H7 (cell line): Measurements from ENCODE around the gene FIBCD1. TPM values are rescaled to one million over a fixed set of nuclear protein-coding genes. Genes with fewer than 3 reads are reported as not detected.
"Not testable (repeated sequence)": the region's sequence is repeated elsewhere in the genome, so short reads cannot be mapped to it uniquely, and the experiment has no call there.

ENCODE experiments used
- DNase-seq: peaks from one replicate; pipeline ENCODE4 v3.0.0; 2012
- H3K27me3 ChIP-seq: 2 replicates; pipeline ENCODE4 v1.6.0; 2011; ENCODE audit warnings: mild to moderate bottlenecking, low read length; ENCODE audit not compliant: control insufficient read depth, insufficient read depth
- H3K36me3 ChIP-seq: replicated peaks from 2 replicates; pipeline ENCODE4 v1.5.1; 2011; ENCODE audit warnings: low read length; ENCODE audit not compliant: control insufficient read depth, insufficient read depth
- H3K4me3 ChIP-seq: 2 replicates; pipeline ENCODE4 v1.5.1; 2011; ENCODE audit warnings: low read depth, mild to moderate bottlenecking, control low read depth, low read length, moderate library complexity; ENCODE audit not compliant: insufficient read depth
- total RNA-seq: library from RNA; depleted of rRNA; stranded (reverse); fragments of >200 nt; shearing (Covaris generic); gene quantifications from 2 replicates; pipeline ENCODE4 v1.2.3, GENCODE V29; 2014

The FIBCD1 gene
- total RNA-seq, 1 experiment from 2014 or later, result 6.2 TPM

- no peaks in the 10 kb centered on the region for H3K36me3 ChIP-seq
- no peak overlapping the region for H3K4me3 ChIP-seq
- DNase-seq, result no peak
- no peaks in the 10 kb centered on the region for H3K27me3 ChIP-seq
Observed at GRCh38 chr9:130920233-130920632, 18.8 kb downstream of the FIBCD1 start.

- Histone ChIP-seq H3K4me3 (no peak overlapping the region), H3K27me3 (no peaks in the 10 kb centered on the region), H3K36me3 (no peaks in the 10 kb centered on the region)
- DNase-seq, result no peak
Observed at GRCh38 chr9:130919559-130920145, 19.4 kb downstream of the FIBCD1 start.

- H3K4me3 ChIP-seq, result no peak overlapping the region
- no peaks in the 10 kb centered on the region for H3K36me3 ChIP-seq
- no peaks in the 10 kb centered on the region for H3K27me3 ChIP-seq
- no peak for DNase-seq
Observed at GRCh38 chr9:130918826-130919558, 20.1 kb downstream of the FIBCD1 start.

GRCh38 chr9:130918101-130918825 lies 20.8 kb downstream of the FIBCD1 start:
- no peaks in the 10 kb centered on the region for H3K36me3 ChIP-seq
- no peaks in the 10 kb centered on the region for H3K27me3 ChIP-seq
- no peak overlapping the region for H3K4me3 ChIP-seq
- no peak for DNase-seq

GRCh38 chr9:130917168-130917960 lies 21.7 kb downstream of the FIBCD1 start:
- no peaks in the 10 kb centered on the region for H3K27me3 ChIP-seq
- DNase-seq, result no peak
- no peaks in the 10 kb centered on the region for H3K36me3 ChIP-seq
- no peak overlapping the region for H3K4me3 ChIP-seq

GRCh38 chr9:130915096-130915447 lies 24.0 kb downstream of the FIBCD1 start:
- DNase-seq, result no peak
- Histone ChIP-seq H3K27me3 (no peaks in the 10 kb centered on the region), H3K36me3 (no peaks in the 10 kb centered on the region), H3K4me3 (no peak overlapping the region)

- H3K36me3 ChIP-seq, result no peaks in the 10 kb centered on the region
- H3K27me3 ChIP-seq, result no peaks in the 10 kb centered on the region
- H3K4me3 ChIP-seq, result no peak overlapping the region
- peak; percentile 84 for DNase-seq
Observed at GRCh38 chr9:130914417-130915095, 24.5 kb downstream of the FIBCD1 start.

- DNase-seq, result no peak
- H3K36me3 ChIP-seq, result no peaks in the 10 kb centered on the region
- no peaks in the 10 kb centered on the region for H3K27me3 ChIP-seq
Observed at GRCh38 chr9:130913599-130914416, 25.2 kb downstream of the FIBCD1 start.

GRCh38 chr9:130912932-130913598 lies 26.0 kb downstream of the FIBCD1 start:
- DNase-seq, result no peak
- H3K27me3 ChIP-seq, result no peaks in the 10 kb centered on the region
- no peaks in the 10 kb centered on the region for H3K36me3 ChIP-seq
- H3K4me3 ChIP-seq, result no peak overlapping the region

More at GRCh38 chr9:130913599-130914416, 25.2 kb downstream of the FIBCD1 start:
- H3K4me3 ChIP-seq, result no peak overlapping the region

- no peak for DNase-seq
- Histone ChIP-seq H3K4me3 (no peak overlapping the region), H3K27me3 (no peaks in the 10 kb centered on the region), H3K36me3 (no peaks in the 10 kb centered on the region)
Observed at GRCh38 chr9:130911254-130912049, 27.6 kb downstream of the FIBCD1 start.

GRCh38 chr9:130910670-130911069 lies 28.4 kb downstream of the FIBCD1 start:
- not testable (repeated sequence) for H3K27me3 ChIP-seq, H3K4me3 ChIP-seq, DNase-seq, H3K36me3 ChIP-seq

GRCh38 chr9:130910041-130910440 lies 29.0 kb downstream of the FIBCD1 start:
- H3K27me3 ChIP-seq, H3K4me3 ChIP-seq, H3K36me3 ChIP-seq, DNase-seq: not testable (repeated sequence)
